ENCODE data around the gene LYSET. TPM values are rescaled to one million over a fixed set of nuclear protein-coding genes. Genes with fewer than 3 reads are reported as not detected.

LYSET gene
- total RNA-seq, 1 experiment from 2014 or later = 15.4 TPM

DNA sequence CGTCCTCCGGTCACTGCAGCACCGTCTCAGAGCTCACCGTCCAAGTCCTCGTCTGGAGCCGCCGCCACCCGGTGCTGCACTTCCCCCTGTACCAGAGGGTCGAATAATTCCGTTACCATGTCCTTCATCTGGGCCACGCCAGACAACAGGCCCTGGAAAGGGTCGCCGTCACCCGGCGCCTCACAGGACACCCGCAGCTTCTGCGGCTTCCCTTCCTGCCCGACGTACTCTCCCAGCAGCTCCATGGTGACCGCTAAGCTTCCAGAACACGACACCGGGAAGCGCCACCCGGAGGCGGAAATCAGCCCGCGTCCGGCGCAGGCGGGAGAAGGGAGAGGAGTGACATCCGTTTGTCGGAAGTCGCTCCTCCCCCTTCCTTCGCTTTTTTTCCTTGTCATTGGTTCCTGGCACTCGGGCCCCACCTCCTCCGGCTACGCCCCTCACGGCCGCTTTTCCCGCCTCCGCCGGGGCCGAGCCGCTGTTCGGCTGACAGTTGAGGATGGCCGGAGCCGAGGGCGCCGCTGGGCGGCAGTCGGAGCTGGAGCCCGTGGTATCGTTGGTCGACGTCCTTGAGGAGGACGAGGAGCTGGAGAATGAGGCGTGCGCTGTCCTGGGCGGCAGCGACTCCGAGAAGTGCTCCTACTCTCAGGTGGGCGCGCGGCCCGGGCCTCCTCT lies 21.8 kb downstream of the LYSET start, which contains the start of the genes GON7 and UBR7:
Gene GON7 (minus strand): TSS at position 273 of the 675 bp plus-strand sequence. CDS start 28 bp downstream, at position 245.
Gene UBR7 (plus strand): TSS at position 464 of the 675 bp plus-strand sequence. CDS start 36 bp downstream, at position 500.
- POLR2A ChIA-PET = interaction anchor here (0.6 to 4.7 kb wide), 22 partner anchors 11 to 875 kb away, joined by 3 to 77 read pairs (median 5); partner anchors contain the start of genes DDX24, IFI27L1, LYSET and MOAP1
- DNase-seq (ENCODE audit: unreplicated experiment) = peak; percentile 98
- TF ChIP-seq, protein P1, sequence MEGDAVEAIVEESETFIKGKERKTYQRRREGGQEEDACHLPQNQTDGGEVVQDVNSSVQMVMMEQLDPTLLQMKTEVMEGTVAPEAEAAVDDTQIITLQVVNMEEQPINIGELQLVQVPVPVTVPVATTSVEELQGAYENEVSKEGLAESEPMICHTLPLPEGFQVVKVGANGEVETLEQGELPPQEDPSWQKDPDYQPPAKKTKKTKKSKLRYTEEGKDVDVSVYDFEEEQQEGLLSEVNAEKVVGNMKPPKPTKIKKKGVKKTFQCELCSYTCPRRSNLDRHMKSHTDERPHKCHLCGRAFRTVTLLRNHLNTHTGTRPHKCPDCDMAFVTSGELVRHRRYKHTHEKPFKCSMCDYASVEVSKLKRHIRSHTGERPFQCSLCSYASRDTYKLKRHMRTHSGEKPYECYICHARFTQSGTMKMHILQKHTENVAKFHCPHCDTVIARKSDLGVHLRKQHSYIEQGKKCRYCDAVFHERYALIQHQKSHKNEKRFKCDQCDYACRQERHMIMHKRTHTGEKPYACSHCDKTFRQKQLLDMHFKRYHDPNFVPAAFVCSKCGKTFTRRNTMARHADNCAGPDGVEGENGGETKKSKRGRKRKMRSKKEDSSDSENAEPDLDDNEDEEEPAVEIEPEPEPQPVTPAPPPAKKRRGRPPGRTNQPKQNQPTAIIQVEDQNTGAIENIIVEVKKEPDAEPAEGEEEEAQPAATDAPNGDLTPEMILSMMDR (IDR thresholded peaks at IDR 0.05; ENCODE audit: unreplicated experiment) = no peak

DNA sequence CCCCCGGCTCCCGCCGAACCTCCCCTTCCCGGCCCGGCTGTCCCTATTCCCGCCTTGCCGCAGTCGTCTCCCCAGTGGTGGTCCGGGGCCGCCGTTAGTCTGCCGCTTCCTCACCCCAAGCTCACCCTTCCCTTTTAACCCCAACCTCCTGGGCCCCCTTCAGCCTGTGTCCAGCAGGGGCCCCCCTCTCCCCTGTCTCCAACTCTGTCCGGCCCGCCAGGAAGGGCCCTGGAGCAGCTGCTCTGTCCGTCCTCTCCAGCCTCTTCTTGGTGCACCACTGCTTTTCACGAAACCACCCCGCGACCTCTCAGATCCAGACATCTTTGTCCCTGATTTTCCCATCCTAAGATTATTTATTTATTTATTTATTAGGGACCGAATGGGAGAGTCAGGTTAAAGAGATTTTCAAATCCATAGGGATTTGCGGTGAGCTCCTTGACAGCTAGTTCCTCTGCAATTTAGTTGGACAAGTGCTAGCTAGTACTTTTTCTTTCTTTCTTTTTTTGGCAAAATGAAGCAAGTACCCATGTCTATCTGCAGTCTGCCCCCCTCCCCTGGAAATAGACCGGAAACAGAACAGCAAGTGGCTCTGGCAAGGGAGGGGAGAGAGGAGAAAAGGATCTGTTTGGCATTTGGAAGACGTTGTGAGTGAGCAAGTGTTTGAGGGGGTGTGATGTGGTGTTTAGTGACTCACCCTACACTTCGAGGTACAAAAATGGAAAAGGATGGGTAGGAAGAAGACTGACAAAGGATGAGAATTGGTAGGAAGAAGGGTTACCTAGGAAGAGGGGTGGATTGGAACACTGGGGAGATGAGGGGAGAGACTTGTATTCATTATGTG lies 22.6 kb downstream of the LYSET start:
- Mint-ChIP-seq H3K4me3 (ENCODE audit: unreplicated experiment) (peak overlapping the region; percentile 97), H3K4me1 (ENCODE audit: insufficient read depth, unreplicated experiment) (peaks cover 12% of the 10 kb centered on the region), H3K9me3 (ENCODE audit: unreplicated experiment) (no peaks in the 10 kb centered on the region), H3K27ac (ENCODE audit: low read depth, unreplicated experiment) (peak overlapping the region; percentile 98), H3K36me3 (ENCODE audit: insufficient read depth, unreplicated experiment) (peaks cover 33% of the 10 kb centered on the region), H3K27me3 (ENCODE audit: insufficient read depth, unreplicated experiment) (no peaks in the 10 kb centered on the region)
- intact Hi-C loops (cut with micrococcal nuclease) = loop anchor here (1.0 to 10.0 kb wide), 3 partner anchors 23 to 337 kb away; partner anchors contain the start of genes LYSET and MOAP1
- peak; percentile 50 for DNase-seq (ENCODE audit: unreplicated experiment)
- no TSS peak for BruUV-seq (replicated peaks)
- TF ChIP-seq, protein P1 (IDR thresholded peaks at IDR 0.05; ENCODE audit: unreplicated experiment) = peak; percentile 15
- ChIA-PET POLR2A (interaction anchor here (0.6 to 4.7 kb wide), 16 partner anchors 12 to 873 kb away, joined by 3 to 77 read pairs (median 6); partner anchors contain the start of genes DDX24, IFI27L1, LYSET and MOAP1), CTCF (interaction anchor here (0.7 to 4.6 kb wide), 12 partner anchors 9 to 1648 kb away, joined by 3 to 18 read pairs (median 4); no protein-coding TSS in a partner anchor)

More for the DNA sequence above, 21.8 kb downstream of the LYSET start, which contains the start of the genes GON7 and UBR7:
- Mint-ChIP-seq H3K4me3 (ENCODE audit: unreplicated experiment) (peak within 1 kb of the TSS; percentile 97), H3K27me3 (ENCODE audit: insufficient read depth, unreplicated experiment) (no peaks in the 10 kb centered on the region), H3K9me3 (ENCODE audit: unreplicated experiment) (no peaks in the 10 kb centered on the region), H3K36me3 (ENCODE audit: insufficient read depth, unreplicated experiment) (peaks cover 26% of the 10 kb centered on the region), H3K4me1 (ENCODE audit: insufficient read depth, unreplicated experiment) (peaks cover 12% of the 10 kb centered on the region), H3K27ac (ENCODE audit: low read depth, unreplicated experiment) (peak within 1 kb of the TSS; percentile 98)
- intact Hi-C loops (cut with micrococcal nuclease) = loop anchor here (1.0 to 10.0 kb wide), 3 partner anchors 22 to 338 kb away; partner anchors contain the start of genes LYSET and MOAP1
- BruUV-seq (replicated peaks) = no TSS peak
- CTCF ChIA-PET = interaction anchor here (0.6 to 4.6 kb wide), 15 partner anchors 10 to 1649 kb away, joined by 3 to 18 read pairs (median 4); no protein-coding TSS in a partner anchor

DNA sequence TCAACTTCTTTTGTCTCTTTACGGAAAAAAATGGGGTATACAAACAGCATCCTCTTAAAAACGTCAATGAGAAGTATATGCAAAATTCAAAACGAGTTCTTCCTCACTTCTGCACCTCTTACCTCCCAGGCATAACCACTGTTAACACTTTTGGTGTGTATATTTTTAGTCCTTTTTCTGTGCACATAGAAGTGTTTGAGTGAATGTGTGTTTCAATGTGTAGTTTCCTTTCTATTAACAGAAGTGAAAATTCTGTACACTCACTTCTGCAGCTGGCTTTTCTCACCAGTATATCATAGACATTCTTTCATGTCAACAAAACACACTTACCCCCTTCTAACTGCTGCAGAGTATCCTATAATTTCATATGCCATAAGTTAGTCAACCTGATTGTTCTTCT lies 27.3 kb downstream of the LYSET start:
- Mint-ChIP-seq H3K36me3 (ENCODE audit: insufficient read depth, unreplicated experiment) (peaks cover 60% of the 10 kb centered on the region), H3K4me3 (ENCODE audit: unreplicated experiment) (no peak overlapping the region), H3K9me3 (ENCODE audit: unreplicated experiment) (no peaks in the 10 kb centered on the region), H3K27me3 (ENCODE audit: insufficient read depth, unreplicated experiment) (no peaks in the 10 kb centered on the region), H3K4me1 (ENCODE audit: insufficient read depth, unreplicated experiment) (peaks cover 6% of the 10 kb centered on the region), H3K27ac (ENCODE audit: low read depth, unreplicated experiment) (no peak overlapping the region)
- POLR2A ChIA-PET = no interaction called here
- no TSS peak for BruUV-seq (replicated peaks)
- CTCF ChIA-PET = interaction anchor here (1.0 kb wide), 1 partner anchor 267 kb away, joined by 4 read pairs; no protein-coding TSS in a partner anchor
- intact Hi-C loops (cut with micrococcal nuclease) = no loop called here
- TF ChIP-seq, protein P1 (IDR thresholded peaks at IDR 0.05; ENCODE audit: unreplicated experiment) = no peak
- DNase-seq (ENCODE audit: unreplicated experiment) = no peak
